Gastroesophageal sphincter (tissue), 3 donors: ENCODE data around the gene LIMK1.

ENCODE experiments used
- EP300 ChIP-seq: sonication (generic); formaldehyde crosslinking; IDR thresholded peaks from one replicate; pipeline ENCODE4 v1.6.1; 2017; ENCODE audit warnings: antibody characterized with exemption, mild to moderate bottlenecking
- POLR2A ChIP-seq, 2 donors: fragments of 450-650 bp; IDR thresholded peaks; one replicate each; pipeline ENCODE4 v1.6.1; 2017; ENCODE audit warnings: antibody characterized with exemption in 2 of 2, mild to moderate bottlenecking in 2 of 2, moderate library complexity in 1 of 2
- POLR2AphosphoS5 ChIP-seq: sonication (generic); formaldehyde crosslinking; IDR thresholded peaks from one replicate; pipeline ENCODE4 v1.6.1; 2017; ENCODE audit warnings: antibody characterized with exemption
- TF ChIP-seq, protein P1 (sequence below), 4 experiments: fragments of 200-600 bp in 2 of 4; fragments of 450-650 bp in 2 of 4; sonication (generic) in 1 of 4; IDR thresholded peaks; one replicate each; pipeline ENCODE4 v1.5.1; 2017 to 2019; ENCODE audit warnings: antibody characterized with exemption in 4 of 4, mild to moderate bottlenecking in 2 of 4, moderate library complexity in 2 of 4

DNA sequence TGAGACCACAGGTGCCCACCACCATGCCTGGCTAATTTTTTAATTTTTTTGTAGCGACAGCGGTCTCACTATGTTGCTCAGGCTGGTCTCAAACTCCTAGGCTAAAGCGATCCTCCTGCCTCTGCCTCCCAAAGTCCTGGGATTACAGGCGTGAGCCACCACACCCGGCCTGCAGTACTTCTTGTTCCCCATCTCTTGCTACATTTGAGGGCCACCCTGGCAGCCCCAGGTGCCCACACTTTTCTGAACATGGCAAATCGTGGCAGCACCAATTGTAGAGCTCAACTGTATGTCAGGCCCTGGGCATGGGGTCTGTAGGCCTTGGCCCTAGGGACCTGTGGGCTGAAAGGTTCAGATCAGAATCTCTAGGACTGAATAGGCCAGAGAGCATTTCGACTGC, 25.1 kb upstream of the LIMK1 start:
- no peak for TF ChIP-seq POLR2AphosphoS5
- TF ChIP-seq, protein P1, sequence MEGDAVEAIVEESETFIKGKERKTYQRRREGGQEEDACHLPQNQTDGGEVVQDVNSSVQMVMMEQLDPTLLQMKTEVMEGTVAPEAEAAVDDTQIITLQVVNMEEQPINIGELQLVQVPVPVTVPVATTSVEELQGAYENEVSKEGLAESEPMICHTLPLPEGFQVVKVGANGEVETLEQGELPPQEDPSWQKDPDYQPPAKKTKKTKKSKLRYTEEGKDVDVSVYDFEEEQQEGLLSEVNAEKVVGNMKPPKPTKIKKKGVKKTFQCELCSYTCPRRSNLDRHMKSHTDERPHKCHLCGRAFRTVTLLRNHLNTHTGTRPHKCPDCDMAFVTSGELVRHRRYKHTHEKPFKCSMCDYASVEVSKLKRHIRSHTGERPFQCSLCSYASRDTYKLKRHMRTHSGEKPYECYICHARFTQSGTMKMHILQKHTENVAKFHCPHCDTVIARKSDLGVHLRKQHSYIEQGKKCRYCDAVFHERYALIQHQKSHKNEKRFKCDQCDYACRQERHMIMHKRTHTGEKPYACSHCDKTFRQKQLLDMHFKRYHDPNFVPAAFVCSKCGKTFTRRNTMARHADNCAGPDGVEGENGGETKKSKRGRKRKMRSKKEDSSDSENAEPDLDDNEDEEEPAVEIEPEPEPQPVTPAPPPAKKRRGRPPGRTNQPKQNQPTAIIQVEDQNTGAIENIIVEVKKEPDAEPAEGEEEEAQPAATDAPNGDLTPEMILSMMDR (IDR thresholded peaks at IDR 0.05), result no peak
- no peak for TF ChIP-seq POLR2A (IDR thresholded peaks at IDR 0.05)
- TF ChIP-seq EP300, result no peak
